A549 (cell line): ENCODE data around the gene PANX1. TPM values are rescaled to one million over a fixed set of nuclear protein-coding genes. Genes with fewer than 3 reads are reported as not detected.

Experiments
- ATAC-seq, 2 experiments: fragments of 200-7000 bp in 1 of 2; fragments of >200 bp in 1 of 2; cut with Nextera tagmentation in 1 of 2; cut with Tn5 transposase in 1 of 2; 3 replicates each; pipeline versions ENCODE4 v1.8.0 to v1.9.1; 2018 to 2020; ENCODE audit warnings: mild to moderate bottlenecking in 1 of 2, moderate library complexity in 1 of 2
- CTCF ChIA-PET: fragments of 300-600 bp; sonication (Branson Sonifier 250); formaldehyde crosslinking; extraction: SDS; loops from one replicate; lab custom pipeline; 2021; ENCODE audit warnings: antibody characterized with exemption, inconsistent platforms; lab: Yijun Ruan, JAX
- POLR2A ChIA-PET: fragments of 350-600 bp; formaldehyde crosslinking; extraction: SDS; loops from one replicate; lab custom pipeline; 2021; ENCODE audit warnings: antibody characterized with exemption, inconsistent platforms; lab: Yijun Ruan, JAX
- DNase-seq, 2 experiments: peaks; one replicate each; pipeline versions ENCODE4 v3.0.0 to v3.0.0-alpha.2; 2011 to 2016; ENCODE audit warnings: low read depth in 1 of 2, low spot score in 1 of 2
- FAIRE-seq: peaks from 2 replicates; lab custom pipeline; 2011; peaks lifted over from hg19 to GRCh38; lab: Jason Lieb, UNC
- H3K27ac ChIP-seq, 2 experiments: fragments of >200 bp; sonication (Bioruptor Twin); formaldehyde crosslinking; 3 replicates each; pipeline ENCODE4 v1.5.1; 2016 to 2017
- H3K4me1 ChIP-seq: fragments of >200 bp; sonication (Bioruptor Twin); formaldehyde crosslinking; 3 replicates; pipeline ENCODE4 v1.6.1; 2016
- H3K4me2 ChIP-seq: fragments of >200 bp; sonication (Bioruptor Twin); formaldehyde crosslinking; 3 replicates; pipeline ENCODE4 v1.6.1; 2016
- H3K4me3 ChIP-seq: fragments of >200 bp; sonication (Bioruptor Twin); formaldehyde crosslinking; 3 replicates; pipeline ENCODE4 v1.5.1; 2016
- H3K9me3 ChIP-seq: fragments of >200 bp; sonication (Bioruptor Twin); formaldehyde crosslinking; 3 replicates; pipeline ENCODE4 v1.6.1; 2016
- CEBPB ChIP-seq, 2 experiments: fragments of >200 bp in 1 of 2; sonication (Bioruptor Twin) in 1 of 2; formaldehyde crosslinking in 1 of 2; IDR thresholded peaks; 2 replicates each; pipeline ENCODE4 v1.6.1; 2012 to 2016
- CHD2 ChIP-seq: fragments of 150-350 bp; IDR thresholded peaks from 2 replicates; pipeline ENCODE4 v1.6.1; 2014; ENCODE audit warnings: low read length; ENCODE audit not compliant: partially characterized antibody
- CTCF ChIP-seq: fragments of >200 bp; sonication (Bioruptor Twin); formaldehyde crosslinking; IDR thresholded peaks from 3 replicates; pipeline ENCODE4 v1.5.1; 2016
- ELK1 ChIP-seq: fragments of 150-350 bp; IDR thresholded peaks from 2 replicates; pipeline ENCODE4 v1.6.1; 2014; ENCODE audit warnings: low read depth, mild to moderate bottlenecking, low read length
- EP300 ChIP-seq, 2 experiments: fragments of >200 bp; sonication (Bioruptor Twin); formaldehyde crosslinking; IDR thresholded peaks; 2 replicates in 1 of 2; 3 replicates in 1 of 2; pipeline ENCODE4 v1.6.1; 2016 to 2017
- FOSL2 ChIP-seq, 2 experiments: fragments of 450-650 bp in 1 of 2; fragments of >200 bp in 1 of 2; sonication (Bioruptor Twin) in 1 of 2; formaldehyde crosslinking; IDR thresholded peaks; 2 replicates each; pipeline versions ENCODE4 v1.5.0 to v1.6.1; 2016 to 2020; ENCODE audit warnings: mild to moderate bottlenecking in 1 of 2, moderate library complexity in 1 of 2
- FOXS1 ChIP-seq: fragments of 250-450 bp; sonication (Bioruptor Pico); IDR thresholded peaks from 2 replicates; pipeline ENCODE4 v1.5.0; 2020; ENCODE audit warnings: mild to moderate bottlenecking, moderate library complexity
- JUN ChIP-seq, 2 experiments: fragments of >200 bp; sonication (Bioruptor Twin); formaldehyde crosslinking; IDR thresholded peaks; 2 replicates in 1 of 2; 3 replicates in 1 of 2; pipeline ENCODE4 v1.6.1; 2016 to 2017
- JUNB ChIP-seq: fragments of >200 bp; sonication (Bioruptor Twin); formaldehyde crosslinking; IDR thresholded peaks from 2 replicates; pipeline ENCODE4 v1.6.1; 2016
- KDM1A ChIP-seq: fragments of 200-600 bp; sonication (generic); IDR thresholded peaks from 2 replicates; pipeline ENCODE4 v1.6.1; 2016; ENCODE audit warnings: low read depth, mild to moderate bottlenecking
- MAFK ChIP-seq: fragments of 450-650 bp; IDR thresholded peaks from 2 replicates; pipeline ENCODE4 v1.6.1; 2014; ENCODE audit not compliant: partially characterized antibody
- MAZ ChIP-seq: fragments of 150-350 bp; IDR thresholded peaks from 2 replicates; pipeline ENCODE4 v1.6.1; 2014; ENCODE audit warnings: antibody characterized with exemption, low read depth, low read length, borderline replicate concordance
- NPAS2 ChIP-seq: fragments of 250-450 bp; sonication (Bioruptor Pico); IDR thresholded peaks from 2 replicates; pipeline ENCODE4 v1.8.0; 2022; ENCODE audit warnings: mild to moderate bottlenecking, moderate library complexity, borderline replicate concordance
- PBX3 ChIP-seq: IDR thresholded peaks from 2 replicates; pipeline ENCODE4 v1.6.1; 2012
- PHF8 ChIP-seq: fragments of 200-600 bp; sonication (generic); IDR thresholded peaks from 2 replicates; pipeline ENCODE4 v1.6.1; 2016; ENCODE audit warnings: low read depth, mild to moderate bottlenecking, antibody characterized with exemption, moderate library complexity, borderline replicate concordance
- POLR2AphosphoS2 ChIP-seq: conservative IDR thresholded peaks from 2 replicates; pipeline ENCODE4 v1.6.1; 2012; ENCODE audit warnings: low read length, improper control_type of control experiment, inconsistent platforms
- RAD21 ChIP-seq, 2 experiments: fragments of >200 bp in 1 of 2; sonication (Bioruptor Twin) in 1 of 2; formaldehyde crosslinking in 1 of 2; IDR thresholded peaks in 1 of 2; conservative IDR thresholded peaks in 1 of 2; 2 replicates in 1 of 2; 3 replicates in 1 of 2; pipeline ENCODE4 v1.6.1; 2012 to 2018; ENCODE audit warnings: inconsistent platforms in 1 of 2
- REST ChIP-seq: fragments of 200-600 bp; sonication (generic); IDR thresholded peaks from 2 replicates; pipeline ENCODE4 v1.6.1; 2016; ENCODE audit warnings: antibody characterized with exemption, mild to moderate bottlenecking, moderate library complexity
- RNF2 ChIP-seq: fragments of 200-600 bp; sonication (generic); IDR thresholded peaks from 2 replicates; pipeline ENCODE4 v1.6.1; 2016; ENCODE audit warnings: low read depth, mild to moderate bottlenecking, antibody characterized with exemption, moderate library complexity, borderline replicate concordance
- SMC3 ChIP-seq: fragments of >200 bp; sonication (Bioruptor Twin); formaldehyde crosslinking; IDR thresholded peaks from 3 replicates; pipeline ENCODE4 v1.6.1; 2018; ENCODE audit warnings: inconsistent platforms
- ZNF302 ChIP-seq: fragments of 250-450 bp; sonication (Bioruptor Pico); IDR thresholded peaks from 2 replicates; pipeline ENCODE4 v1.9.0; 2021; ENCODE audit warnings: inconsistent platforms, mild to moderate bottlenecking, moderate library complexity
- WGBS: methylation state at CpG from one replicate; pipeline ENCODE4 v1.1.6; 2017; ENCODE audit errors: missing lambda C conversion rate; 5-methylcytosine and 5-hydroxymethylcytosine counted together
- polyA plus RNA-seq, 4 experiments: library from polyadenylated mRNA; depleted of rRNA in 3 of 4; stranded (reverse); fragments of >200 nt; fragmentation: RNase III in 1 of 4; extraction: RNeasy Plus Mini Kit Qiagen cat#74134 plus additional on column Dnase treatment in 1 of 4; gene quantifications; 2 replicates in 3 of 4; 3 replicates in 1 of 4; pipeline ENCODE4 v1.2.3, GENCODE V29; 2011 to 2017

PANX1 gene
- polyA plus RNA-seq, 2 of the 4 experiments (the other 2 are of a cell fraction), result 11.0 to 13.3 TPM

GRCh38 chr11:94183251-94183885, 54.7 kb downstream of the PANX1 start:
- no peak overlapping the region; the same call in 2 of the 3 replicates for H3K4me2 ChIP-seq
- ATAC-seq (peak; percentile 13 to 44; a peak in 3 of 6 replicates), DNase-seq (no peak), FAIRE-seq (no peak)
- peaks cover 5% of the 10 kb centered on the region; the same call in 1 of the 3 replicates for H3K4me1 ChIP-seq
- no peaks in the 10 kb centered on the region for H3K9me3 ChIP-seq
- WGBS, result 73% methylated on average over 8 of the region's 8 CpGs
- CTCF ChIA-PET, result interaction anchor here (0.7 to 4.2 kb wide), 20 partner anchors 10 to 336 kb away, joined by 3 to 20 read pairs (median 4); no protein-coding TSS in a partner anchor
- H3K4me3 ChIP-seq, result no peak overlapping the region
- H3K27ac ChIP-seq, result no peak overlapping the region
- POLR2A ChIA-PET, result no interaction called here
- TF ChIP-seq MAZ (no peak), MAFK (no peak), KDM1A (no peak), PBX3 (no peak), POLR2AphosphoS2 (no peak), JUNB (no peak), CHD2 (no peak)

- 37% methylated on average over 7 of the region's 7 CpGs for WGBS
Observed at GRCh38 chr11:94183886-94184264, 55.2 kb downstream of the PANX1 start.

More at GRCh38 chr11:94183886-94184264, 55.2 kb downstream of the PANX1 start:
- Histone ChIP-seq H3K4me3 (no peak overlapping the region), H3K9me3 (no peaks in the 10 kb centered on the region), H3K27ac (peak overlapping the region in 1 of 2 experiments; percentile 31; a peak in 1 of 6 replicates), H3K4me1 (peaks cover 5% of the 10 kb centered on the region; the same call in 1 of the 3 replicates), H3K4me2 (peak overlapping the region; percentile 56)
- DNase-seq (peak; percentile 30 to 73), ATAC-seq (peak; percentile 64 to 91), FAIRE-seq (no peak)
- TF ChIP-seq NPAS2 (CRISPR knock-in tag) (no peak), CEBPB (IDR thresholded peaks at IDR 0.05) (no peak), RAD21 (conservative IDR thresholded peaks at IDR 0.05 in 1 of 2, IDR thresholded peaks at IDR 0.05 in 1 of 2) (peak; percentile 75 to 82), REST (no peak), RNF2 (no peak), CTCF (peak; percentile 67), JUN (IDR thresholded peaks at IDR 0.05) (no peak), ZNF302 (CRISPR knock-in tag) (no peak), EP300 (IDR thresholded peaks at IDR 0.05) (no peak), PHF8 (no peak), FOSL2 (IDR thresholded peaks at IDR 0.05) (no peak), FOSL2 (CRISPR knock-in tag; IDR thresholded peaks at IDR 0.05) (no peak), SMC3 (peak; percentile 87), ELK1 (no peak), FOXS1 (no peak)
- POLR2A ChIA-PET, result interaction anchor here (0.5 kb wide), 1 partner anchor 364 kb away, joined by 3 read pairs; no protein-coding TSS in a partner anchor
- CTCF ChIA-PET, result interaction anchor here (0.7 to 4.2 kb wide), 24 partner anchors 9 to 338 kb away, joined by 3 to 20 read pairs (median 3); no protein-coding TSS in a partner anchor
